Measurements from ENCODE around the gene TMEM59L. TPM values are rescaled to one million over a fixed set of nuclear protein-coding genes. Genes with fewer than 3 reads are reported as not detected.

TMEM59L gene
- total and polyA plus RNA-seq, 2 of the 13 experiments (the other 11 are each of a cell fraction or from before 2014, with no cell fraction given): 0.97 to 5.5 TPM

- POLR2A ChIA-PET: interaction anchor here (1.6 kb wide), 1 partner anchor 15 kb away, joined by 4 read pairs; no protein-coding TSS in a partner anchor
- BruUV-seq (replicated peaks): no TSS peak
- FAIRE-seq: no peak
These were observed 8.5 kb upstream of the TMEM59L start for GRCh38 chr19:18603958-18604819.

More at GRCh38 chr19:18603958-18604819, 8.5 kb upstream of the TMEM59L start:
- peak overlapping the region; percentile 80 for H3K9ac ChIP-seq (ENCODE audit: insufficient read depth, low read depth, low read length)
- CTCF ChIA-PET (ENCODE audit: low intra/inter-chr PET ratio, low total read pairs): no interaction called here
- TF ChIP-seq AGO2 (optimal IDR thresholded peaks at IDR 0.05; ENCODE audit: low read depth, low read length) (peak; percentile 25), SALL2 (CRISPR knock-in tag; IDR thresholded peaks at IDR 0.05) (no peak), AHDC1 (CRISPR knock-in tag; IDR thresholded peaks at IDR 0.05; ENCODE audit: borderline replicate concordance) (no peak), ZNF629 (CRISPR knock-in tag; conservative IDR thresholded peaks at IDR 0.05) (peak; percentile 77), ZNF569 (CRISPR knock-in tag; IDR thresholded peaks at IDR 0.05; ENCODE audit: borderline replicate concordance) (no peak), PHF21A (CRISPR knock-in tag; IDR thresholded peaks at IDR 0.05) (no peak), HMGA1 (CRISPR knock-in tag; conservative IDR thresholded peaks at IDR 0.05) (no peak), ZNF678 (CRISPR knock-in tag; IDR thresholded peaks at IDR 0.05) (no peak), ZFX (CRISPR knock-in tag; IDR thresholded peaks at IDR 0.05; ENCODE audit: low read depth) (no peak)
- no peaks in the 10 kb centered on the region; a peak in 1 of 5 replicates for H3K27me3 ChIP-seq (ENCODE audit: control insufficient read depth in 1 of 2, insufficient read depth in 2 of 2, low read length in 2 of 2)
- H3K36me3 ChIP-seq (replicated peaks in 1 of 2; ENCODE audit: control insufficient read depth in 1 of 2, insufficient read depth in 2 of 2, low read length in 2 of 2): peaks cover 9 to 21% of the 10 kb centered on the region in 2 experiments; a peak in 3 of 5 replicates
- no peak overlapping the region for H3K27ac ChIP-seq (ENCODE audit: extremely low read length, insufficient read depth, low read length)
- 65% methylated on average over 6 of the region's 26 CpGs for WGBS (ENCODE audit: low lambda C conversion rate)
- intact Hi-C loops (cut with micrococcal nuclease; ENCODE audit: unreplicated experiment) (no loop called here), in situ Hi-C loops (cut with HindIII; ENCODE audit: extremely low pct_ligation_motif_present, low pct_unique_long_range_greater_than_20kb) (no loop called here)
- H3K79me2 ChIP-seq (ENCODE audit: insufficient read depth, low read length): peaks cover 34% of the 10 kb centered on the region
- H3K4me2 ChIP-seq (ENCODE audit: low read depth, low read length): peak overlapping the region; percentile 91
- ATAC-seq (0 out of 3 replicates have a peak, but pooled peaks have one; percentile 6), DNase-seq (ENCODE audit: low spot score) (no peak)
- peaks cover 42% of the 10 kb centered on the region for H3K4me1 ChIP-seq (ENCODE audit: insufficient read depth, low read length)
- no peak overlapping the region for H2AFZ ChIP-seq (ENCODE audit: low read length)
- no peaks in the 10 kb centered on the region for H3K9me3 ChIP-seq (ENCODE audit: low read length)
- peaks cover 26% of the 10 kb centered on the region for H4K20me1 ChIP-seq (ENCODE audit: insufficient read depth, low read length)
- H3K4me3 ChIP-seq (replicated peaks in 1 of 3; ENCODE audit: insufficient read depth in 1 of 3, low read depth in 2 of 3, low read length in 3 of 3): peak overlapping the region; percentile 67 to 82 (median 82)
